Measurements from ENCODE around the gene NKX6-2. TPM values are rescaled to one million over a fixed set of nuclear protein-coding genes. Genes with fewer than 3 reads are reported as not detected.

NKX6-2 gene
- total RNA-seq, 1 donor from 2014 or later: not detected

- intact Hi-C loops (cut with micrococcal nuclease): loop anchor here (10.0 kb wide), 2 partner anchors 445 to 735 kb away; partner anchors contain the start of genes CYP2E1, UTF1 and VENTX
- Mint-ChIP-seq H3K27ac (no peak overlapping the region), H3K36me3 (ENCODE audit: low read depth) (no peaks in the 10 kb centered on the region), H3K4me3 (ENCODE audit: low read depth) (no peak overlapping the region), H3K4me1 (ENCODE audit: low read depth) (no peaks in the 10 kb centered on the region), H3K27me3 (ENCODE audit: low read depth) (peaks cover 8% of the 10 kb centered on the region), H3K9me3 (no peaks in the 10 kb centered on the region)
- DNase-seq (ENCODE audit: low spot score): no peak
Measured at GRCh38 chr10:132789659-132790148, 3.8 kb upstream of the NKX6-2 start.

GRCh38 chr10:132788831-132789219, 2.9 kb upstream of the NKX6-2 start:
- no peak for DNase-seq (ENCODE audit: low spot score)
- H3K4me3 Mint-ChIP-seq (ENCODE audit: low read depth): no peak overlapping the region
- intact Hi-C loops (cut with micrococcal nuclease): loop anchor here (10.0 kb wide), 2 partner anchors 446 to 736 kb away; partner anchors contain the start of genes CYP2E1, UTF1 and VENTX
- H3K36me3 Mint-ChIP-seq (ENCODE audit: low read depth): no peaks in the 10 kb centered on the region
- no peaks in the 10 kb centered on the region for H3K4me1 Mint-ChIP-seq (ENCODE audit: low read depth)
- H3K9me3 Mint-ChIP-seq: no peaks in the 10 kb centered on the region
- peaks cover 12% of the 10 kb centered on the region for H3K27me3 Mint-ChIP-seq (ENCODE audit: low read depth)
- H3K27ac Mint-ChIP-seq: no peak overlapping the region

- intact Hi-C loops (cut with micrococcal nuclease): loop anchor here (10.0 kb wide), 2 partner anchors 446 to 736 kb away; partner anchors contain the start of genes CYP2E1, UTF1 and VENTX
- Mint-ChIP-seq H3K27me3 (ENCODE audit: low read depth) (peaks cover 17% of the 10 kb centered on the region), H3K9me3 (no peaks in the 10 kb centered on the region), H3K4me3 (ENCODE audit: low read depth) (no peak overlapping the region), H3K27ac (no peak overlapping the region), H3K36me3 (ENCODE audit: low read depth) (peaks cover 4% of the 10 kb centered on the region), H3K4me1 (ENCODE audit: low read depth) (no peaks in the 10 kb centered on the region)
- DNase-seq (ENCODE audit: low spot score): no peak
Measured at GRCh38 chr10:132788180-132788830, 2.4 kb upstream of the NKX6-2 start.

- no peak overlapping the region for H3K4me3 Mint-ChIP-seq (ENCODE audit: low read depth)
- intact Hi-C loops (cut with micrococcal nuclease): loop anchor here (10.0 kb wide), 2 partner anchors 447 to 737 kb away; partner anchors contain the start of genes CYP2E1, UTF1 and VENTX
- no peak overlapping the region for H3K27ac Mint-ChIP-seq
- H3K9me3 Mint-ChIP-seq: no peaks in the 10 kb centered on the region
- peaks cover 9% of the 10 kb centered on the region for H3K36me3 Mint-ChIP-seq (ENCODE audit: low read depth)
- DNase-seq (ENCODE audit: low spot score): no peak
- no peaks in the 10 kb centered on the region for H3K4me1 Mint-ChIP-seq (ENCODE audit: low read depth)
- peaks cover 21% of the 10 kb centered on the region for H3K27me3 Mint-ChIP-seq (ENCODE audit: low read depth)
Measured at GRCh38 chr10:132787495-132788179, 1.7 kb upstream of the NKX6-2 start.

GRCh38 chr10:132786884-132787494, 1.0 kb upstream of the NKX6-2 start:
- no peaks in the 10 kb centered on the region for H3K9me3 Mint-ChIP-seq
- no peak overlapping the region for H3K27ac Mint-ChIP-seq
- no peak for DNase-seq (ENCODE audit: low spot score)
- intact Hi-C loops (cut with micrococcal nuclease): loop anchor here (10.0 kb wide), 2 partner anchors 448 to 738 kb away; partner anchors contain the start of genes CYP2E1, UTF1 and VENTX
- no peaks in the 10 kb centered on the region for H3K4me1 Mint-ChIP-seq (ENCODE audit: low read depth)
- H3K4me3 Mint-ChIP-seq (ENCODE audit: low read depth): no peak overlapping the region
- H3K36me3 Mint-ChIP-seq (ENCODE audit: low read depth): peaks cover 9% of the 10 kb centered on the region
- H3K27me3 Mint-ChIP-seq (ENCODE audit: low read depth): peaks cover 21% of the 10 kb centered on the region

- Mint-ChIP-seq H3K27me3 (ENCODE audit: low read depth) (peaks cover 21% of the 10 kb centered on the region), H3K27ac (no peak overlapping the region), H3K4me3 (ENCODE audit: low read depth) (no peak overlapping the region), H3K9me3 (no peaks in the 10 kb centered on the region), H3K4me1 (ENCODE audit: low read depth) (no peaks in the 10 kb centered on the region), H3K36me3 (ENCODE audit: low read depth) (peaks cover 9% of the 10 kb centered on the region)
- intact Hi-C loops (cut with micrococcal nuclease): loop anchor here (10.0 kb wide), 2 partner anchors 448 to 738 kb away; partner anchors contain the start of genes CYP2E1, UTF1 and VENTX
- no peak for DNase-seq (ENCODE audit: low spot score)
Measured at GRCh38 chr10:132786476-132786883, 533 bp upstream of the NKX6-2 start.

- Mint-ChIP-seq H3K27ac (no peak overlapping the region), H3K36me3 (ENCODE audit: low read depth) (peaks cover 9% of the 10 kb centered on the region), H3K4me3 (ENCODE audit: low read depth) (no peak overlapping the region), H3K4me1 (ENCODE audit: low read depth) (no peaks in the 10 kb centered on the region), H3K27me3 (ENCODE audit: low read depth) (peaks cover 21% of the 10 kb centered on the region), H3K9me3 (no peaks in the 10 kb centered on the region)
- intact Hi-C loops (cut with micrococcal nuclease): loop anchor here (10.0 kb wide), 2 partner anchors 450 to 740 kb away; partner anchors contain the start of genes CYP2E1, UTF1 and VENTX
- DNase-seq (ENCODE audit: low spot score): no peak
Measured at GRCh38 chr10:132784866-132785722, 853 bp downstream of the NKX6-2 start.

GRCh38 chr10:132783940-132784865, 1.7 kb downstream of the NKX6-2 start:
- intact Hi-C loops (cut with micrococcal nuclease): loop anchor here (10.0 kb wide), 2 partner anchors 451 to 741 kb away; partner anchors contain the start of genes CYP2E1, UTF1 and VENTX
- H3K36me3 Mint-ChIP-seq (ENCODE audit: low read depth): peaks cover 9% of the 10 kb centered on the region

GRCh38 chr10:132783165-132783939, 2.6 kb downstream of the NKX6-2 start:
- Mint-ChIP-seq H3K36me3 (ENCODE audit: low read depth) (peaks cover 9% of the 10 kb centered on the region), H3K4me3 (ENCODE audit: low read depth) (no peak overlapping the region), H3K27me3 (ENCODE audit: low read depth) (peaks cover 13% of the 10 kb centered on the region), H3K4me1 (ENCODE audit: low read depth) (no peaks in the 10 kb centered on the region), H3K9me3 (no peaks in the 10 kb centered on the region), H3K27ac (no peak overlapping the region)
- no peak for DNase-seq (ENCODE audit: low spot score)
- intact Hi-C loops (cut with micrococcal nuclease): loop anchor here (10.0 kb wide), 2 partner anchors 451 to 741 kb away; partner anchors contain the start of genes CYP2E1, UTF1 and VENTX

More at GRCh38 chr10:132783940-132784865, 1.7 kb downstream of the NKX6-2 start:
- no peak overlapping the region for H3K4me3 Mint-ChIP-seq (ENCODE audit: low read depth)
- peaks cover 16% of the 10 kb centered on the region for H3K27me3 Mint-ChIP-seq (ENCODE audit: low read depth)
- DNase-seq (ENCODE audit: low spot score): no peak
- H3K9me3 Mint-ChIP-seq: no peaks in the 10 kb centered on the region
- H3K4me1 Mint-ChIP-seq (ENCODE audit: low read depth): no peaks in the 10 kb centered on the region
- H3K27ac Mint-ChIP-seq: no peak overlapping the region

- DNase-seq (ENCODE audit: low spot score): no peak
- H3K4me1 Mint-ChIP-seq (ENCODE audit: low read depth): no peaks in the 10 kb centered on the region
- no peak overlapping the region for H3K27ac Mint-ChIP-seq
- intact Hi-C loops (cut with micrococcal nuclease): loop anchor here (10.0 kb wide), 2 partner anchors 453 to 743 kb away; partner anchors contain the start of genes CYP2E1, UTF1 and VENTX
- no peak overlapping the region for H3K4me3 Mint-ChIP-seq (ENCODE audit: low read depth)
- peaks cover 9% of the 10 kb centered on the region for H3K36me3 Mint-ChIP-seq (ENCODE audit: low read depth)
- peaks cover 13% of the 10 kb centered on the region for H3K27me3 Mint-ChIP-seq (ENCODE audit: low read depth)
- no peaks in the 10 kb centered on the region for H3K9me3 Mint-ChIP-seq
Measured at GRCh38 chr10:132781556-132781955, 4.4 kb downstream of the NKX6-2 start.
